GM12874 (cell line): ENCODE data around the gene TES.

Experiments used
- CTCF ChIP-seq: IDR thresholded peaks from 2 replicates; pipeline ENCODE4 v1.5.1; 2011; ENCODE audit warnings: low read depth, mild to moderate bottlenecking, control low read depth, low read length, moderate library complexity; ENCODE audit not compliant: insufficient read depth

The TES gene

GRCh38 chr7:116223588-116223987 lies 13.2 kb downstream of the TES start:
- TF ChIP-seq CTCF = no peak

GRCh38 chr7:116224492-116225098 lies 14.3 kb downstream of the TES start:
- TF ChIP-seq CTCF = no peak

- TF ChIP-seq CTCF = no peak
Observed at GRCh38 chr7:116225860-116226259, 15.5 kb downstream of the TES start.

- TF ChIP-seq CTCF = no peak
Observed at GRCh38 chr7:116226664-116227063, 16.3 kb downstream of the TES start.

- no peak for TF ChIP-seq CTCF
Observed at GRCh38 chr7:116227678-116228239, 17.4 kb downstream of the TES start.

- no peak for TF ChIP-seq CTCF
Observed at GRCh38 chr7:116228241-116228640, 17.9 kb downstream of the TES start.

GRCh38 chr7:116229366-116229765 lies 19.0 kb downstream of the TES start:
- TF ChIP-seq CTCF = no peak
